ENCODE results near the gene FFAR4. TPM values are rescaled to one million over a fixed set of nuclear protein-coding genes. Genes with fewer than 3 reads are reported as not detected.
A peak's percentile ranks its signal among the peaks of the same experiment; 100 is the strongest.

The FFAR4 gene
- polyA plus RNA-seq, 2 of the 4 experiments (the other 2 are of a cell fraction): 0.15 to 0.17 TPM

- Histone ChIP-seq H3K27ac (no peak overlapping the region), H3K4me3 (no peak overlapping the region), H3K4me2 (peak overlapping the region; percentile 98; the same call in 2 of the 3 replicates), H3K4me1 (peaks cover 33% of the 10 kb centered on the region), H3K9me3 (no peaks in the 10 kb centered on the region)
- ChIA-PET CTCF (interaction anchor here (1.7 kb wide), 1 partner anchor 77 kb away, joined by 6 read pairs; no protein-coding TSS in a partner anchor), POLR2A (no interaction called here)
- DNase-seq (ENCODE audit: low read depth in 1 of 2, low spot score in 1 of 2): no peak
- no peak for FAIRE-seq
- no peak for ATAC-seq
- 90% methylated on average over 2 of the region's 2 CpGs for WGBS (ENCODE audit: missing lambda C conversion rate)
- no peak for TF ChIP-seq NPAS2 (CRISPR knock-in tag; IDR thresholded peaks at IDR 0.05; ENCODE audit: borderline replicate concordance)
- no peak for TF ChIP-seq BHLHE40 (IDR thresholded peaks at IDR 0.05; ENCODE audit: low read depth, low read length)
- no peak for TF ChIP-seq ZSCAN20 (CRISPR knock-in tag; IDR thresholded peaks at IDR 0.05)
Measured at GRCh38 chr10:93603023-93603422, 36.6 kb downstream of the FFAR4 start.

- H3K4me2 ChIP-seq: peak overlapping the region; percentile 20; the same call in 1 of the 3 replicates
- ChIA-PET POLR2A (no interaction called here), CTCF (interaction anchor here (0.7 to 1.2 kb wide), 4 partner anchors 23 to 50 kb away, joined by 3 read pairs; no protein-coding TSS in a partner anchor)
- no peaks in the 10 kb centered on the region for H3K9me3 ChIP-seq
- no peak overlapping the region for H3K27ac ChIP-seq
- H3K4me1 ChIP-seq: peaks cover 33% of the 10 kb centered on the region
- ATAC-seq (no peak), FAIRE-seq (no peak), DNase-seq (ENCODE audit: low read depth in 1 of 2, low spot score in 1 of 2) (no peak)
- TF ChIP-seq GATA3 (IDR thresholded peaks at IDR 0.05; ENCODE audit: borderline replicate concordance): no peak
- no peak for TF ChIP-seq REST (IDR thresholded peaks at IDR 0.05)
- no peak for TF ChIP-seq PBX3 (IDR thresholded peaks at IDR 0.05)
- TF ChIP-seq CBX8 (IDR thresholded peaks at IDR 0.05): no peak
- TF ChIP-seq FOSL2 (IDR thresholded peaks at IDR 0.05): no peak
- no peak for TF ChIP-seq FOSL2 (CRISPR knock-in tag; IDR thresholded peaks at IDR 0.05)
- no peak for TF ChIP-seq ZC3H11A (IDR thresholded peaks at IDR 0.05)
- no peak for TF ChIP-seq EHF (CRISPR knock-in tag; IDR thresholded peaks at IDR 0.05)
- WGBS (ENCODE audit: missing lambda C conversion rate): 36% methylated on average over 2 of the region's 2 CpGs
- no peak overlapping the region for H3K4me3 ChIP-seq
Measured at GRCh38 chr10:93604146-93604545, 37.7 kb downstream of the FFAR4 start.

GRCh38 chr10:93608421-93608820 is 42.0 kb downstream of the FFAR4 start:
- TF ChIP-seq BHLHE40 (IDR thresholded peaks at IDR 0.05; ENCODE audit: low read depth, low read length) (no peak), ATOH8 (CRISPR knock-in tag; IDR thresholded peaks at IDR 0.05; ENCODE audit: low read depth) (no peak), CBX2 (IDR thresholded peaks at IDR 0.05; ENCODE audit: borderline replicate concordance, low read depth) (no peak), TP53 (CRISPR knock-in tag; IDR thresholded peaks at IDR 0.05) (no peak), SMC3 (IDR thresholded peaks at IDR 0.05) (no peak), KDM5A (IDR thresholded peaks at IDR 0.05) (no peak), FOSB (CRISPR knock-in tag; IDR thresholded peaks at IDR 0.05) (no peak)
- Histone ChIP-seq H3K27ac (no peak overlapping the region), H3K4me2 (no peak overlapping the region), H3K9me3 (no peaks in the 10 kb centered on the region), H3K4me3 (no peak overlapping the region), H3K4me1 (peaks cover 13% of the 10 kb centered on the region)
- CTCF ChIA-PET: interaction anchor here (0.6 kb wide), 1 partner anchor 62 kb away, joined by 4 read pairs; no protein-coding TSS in a partner anchor
- POLR2A ChIA-PET: no interaction called here
- ATAC-seq (no peak), DNase-seq (ENCODE audit: low read depth in 1 of 2, low spot score in 1 of 2) (no peak), FAIRE-seq (no peak)
- 73% methylated on average over 3 of the region's 3 CpGs for WGBS (ENCODE audit: missing lambda C conversion rate)
